K562 (cell line): Measurements from ENCODE around the gene NEK1. TPM values are rescaled to one million over a fixed set of nuclear protein-coding genes. Genes with fewer than 3 reads are reported as not detected.
A peak's percentile ranks its signal among the peaks of the same experiment; 100 is the strongest.

ENCODE experiments used
- FOS ChIP-seq: IDR thresholded peaks from 3 replicates; pipeline ENCODE4 v1.6.1; 2011; ENCODE audit not compliant: insufficient read length; ENCODE audit errors: extremely low read depth
- HMG20B ChIP-seq: fragments of 250-450 bp; sonication (Bioruptor Pico); IDR thresholded peaks from 2 replicates; pipeline ENCODE4 v1.5.0; 2021; ENCODE audit warnings: mild to moderate bottlenecking
- LEF1 ChIP-seq: fragments of 450-650 bp; IDR thresholded peaks from 2 replicates; pipeline ENCODE4 v1.6.1; 2016; ENCODE audit warnings: mild to moderate bottlenecking
- MBD1 ChIP-seq: fragments of 250-450 bp; sonication (Bioruptor Pico); IDR thresholded peaks from 2 replicates; pipeline ENCODE4 v1.8.0; 2022; ENCODE audit warnings: inconsistent platforms
- MED1 ChIP-seq: sonication (generic); formaldehyde crosslinking; IDR thresholded peaks from 2 replicates; pipeline ENCODE4 v1.8.1; 2023; ENCODE audit warnings: missing genetic modification reagents, borderline replicate concordance
- MGA ChIP-seq: fragments of 450-650 bp; IDR thresholded peaks from 2 replicates; pipeline ENCODE4 v1.6.1; 2016; ENCODE audit warnings: mild to moderate bottlenecking, moderate library complexity
- MYBL2 ChIP-seq, 2 experiments: fragments of 450-650 bp in 1 of 2; sonication (generic) in 1 of 2; formaldehyde crosslinking in 1 of 2; IDR thresholded peaks; 2 replicates each; pipeline versions ENCODE4 v1.6.1 to v1.8.1; 2017 to 2022; ENCODE audit warnings: borderline replicate concordance in 1 of 2, inconsistent platforms in 1 of 2, low read depth in 1 of 2, mild to moderate bottlenecking in 1 of 2, missing genetic modification reagents in 1 of 2, moderate library complexity in 1 of 2
- NFE2 ChIP-seq: IDR thresholded peaks from 2 replicates; pipeline ENCODE4 v1.6.1; 2014; ENCODE audit warnings: antibody characterized with exemption, low read depth
- NFRKB ChIP-seq: fragments of 450-650 bp; IDR thresholded peaks from 2 replicates; pipeline ENCODE4 v1.6.1; 2016; ENCODE audit warnings: low read depth
- NKRF ChIP-seq: fragments of 450-650 bp; IDR thresholded peaks from 2 replicates; pipeline ENCODE4 v1.6.1; 2016; ENCODE audit warnings: borderline replicate concordance
- SAFB ChIP-seq: fragments of 200-400 bp; formaldehyde crosslinking; IDR thresholded peaks from 2 replicates; pipeline ENCODE4 v1.6.1; 2017; ENCODE audit warnings: low read depth, low read length, borderline replicate concordance
- TEAD4 ChIP-seq, 2 experiments: sonication (generic) in 1 of 2; formaldehyde crosslinking in 1 of 2; IDR thresholded peaks; 2 replicates each; pipeline versions ENCODE4 v1.6.1 to v1.8.0; 2012 to 2022; ENCODE audit warnings: borderline replicate concordance in 1 of 2, inconsistent platforms in 1 of 2, low read length in 1 of 2, mild to moderate bottlenecking in 1 of 2, missing genetic modification reagents in 1 of 2
- U2AF2 ChIP-seq: fragments of 200-400 bp; formaldehyde crosslinking; optimal IDR thresholded peaks from 2 replicates; pipeline ENCODE3; 2017; ENCODE audit warnings: low read depth, mild to moderate bottlenecking, low read length
- polyA plus RNA-seq, 8 experiments: library from polyadenylated mRNA; depleted of rRNA in 4 of 8; stranded (reverse) in 5 of 8; unstranded in 3 of 8; fragments of >200 nt; fragmentation: Nextera tagmentation in 2 of 8; fragmentation: Illumina TruSeq in 1 of 8; extraction: Ambion mirVana in 2 of 8; extraction: Trizol in 1 of 8; gene quantifications; 2 replicates each; pipeline versions ENCODE4 v1.2.1 to v1.2.3, GENCODE V29; 2011 to 2014; ENCODE audit warnings: inconsistent platforms in 1 of 8, missing spikeins in 1 of 8
- total RNA-seq, 7 experiments: library from RNA; depleted of rRNA in 6 of 7; stranded (reverse); fragments of >200 nt in 6 of 7; fragmentation: Illumina TruSeq in 2 of 7; extraction: Trizol in 2 of 7; gene quantifications; 2 replicates each; pipeline versions ENCODE4 v1.2.1 to v1.2.3, GENCODE V29; 2011 to 2021; ENCODE audit warnings: low replicate concordance in 1 of 7

The NEK1 gene
- total and polyA plus RNA-seq, 9 of the 15 experiments (the other 6 are each of a cell fraction or from before 2014, with no cell fraction given): 6.2 to 15.7 (median 10.3) TPM

GRCh38 chr4:169619518-169619957, 7.2 kb upstream of the NEK1 start (continued):
- TF ChIP-seq MGA: no peak; the same call in 1 of the 2 replicates
- TF ChIP-seq MYBL2 (IDR thresholded peaks at IDR 0.05; ENCODE audit: low read depth): no peak
- no peak for TF ChIP-seq MYBL2 (CRISPR knock-in tag; IDR thresholded peaks at IDR 0.05; ENCODE audit: borderline replicate concordance)
- no peak for TF ChIP-seq LEF1
- TF ChIP-seq U2AF2: no peak
- TF ChIP-seq TEAD4 (IDR thresholded peaks at IDR 0.05; ENCODE audit: low read length): no peak
- no peak for TF ChIP-seq TEAD4 (CRISPR knock-in tag; IDR thresholded peaks at IDR 0.05; ENCODE audit: borderline replicate concordance)
- TF ChIP-seq NKRF: no peak
- no peak for TF ChIP-seq MED1
- 0 out of 2 replicates have a peak, but pooled peaks have one; percentile 52 for TF ChIP-seq NFRKB
- TF ChIP-seq NFE2: no peak
- TF ChIP-seq SAFB: no peak
- TF ChIP-seq HMG20B: no peak
- no peak for TF ChIP-seq MBD1 (CRISPR knock-in tag)
- TF ChIP-seq FOS: no peak
